HEK293 (cell line): ENCODE results near the gene FGF12.

Experiments used
- CTCF ChIA-PET: fragments of 350-600 bp; formaldehyde crosslinking; extraction: SDS; loops from one replicate; lab custom pipeline; 2021; ENCODE audit warnings: antibody characterized with exemption; lab: Yijun Ruan, JAX
- POLR2A ChIA-PET: fragments of 300-600 bp; formaldehyde crosslinking; extraction: SDS; loops from one replicate; lab custom pipeline; 2020; ENCODE audit warnings: antibody characterized with exemption, inconsistent platforms; lab: Yijun Ruan, JAX
- H3K27ac ChIP-seq: fragments of 200-500 bp; sonication (Bioruptor generic); 2 replicates; pipeline ENCODE4 v1.5.1; 2014; ENCODE audit warnings: low read depth, low read length, control low read depth, inconsistent platforms; ENCODE audit errors: extremely low read depth
- H3K36me3 ChIP-seq, 2 experiments: fragments of 200-500 bp in 1 of 2; sonication (Bioruptor generic) in 1 of 2; 1 replicate in 1 of 2; 2 replicates in 1 of 2; pipeline ENCODE4 v1.5.1; 2014 to 2017; ENCODE audit warnings: inconsistent platforms in 2 of 2, low read length in 2 of 2; ENCODE audit not compliant: control insufficient read depth in 2 of 2, insufficient read depth in 1 of 2
- H3K4me1 ChIP-seq: fragments of 200-500 bp; sonication (Bioruptor generic); 2 replicates; pipeline ENCODE4 v1.5.1; 2014; ENCODE audit warnings: mild to moderate bottlenecking, low read length, inconsistent platforms; ENCODE audit not compliant: control insufficient read depth, insufficient read depth
- H3K4me3 ChIP-seq: 2 replicates; pipeline ENCODE4 v1.5.1; 2011; ENCODE audit warnings: low read depth, mild to moderate bottlenecking, control low read depth, low read length, moderate library complexity
- H3K9me3 ChIP-seq: fragments of 200-500 bp; sonication (Bioruptor generic); 2 replicates; pipeline ENCODE4 v1.5.1; 2014; ENCODE audit warnings: low read depth, low read length, inconsistent platforms; ENCODE audit not compliant: control insufficient read depth, insufficient read depth
- BCL6B ChIP-seq: fragments of 450-650 bp; formaldehyde crosslinking; IDR thresholded peaks from 2 replicates; pipeline ENCODE4 v1.5.1; 2017; ENCODE audit warnings: missing biosample characterization, missing genetic modification characterization
- ELK4 ChIP-seq: IDR thresholded peaks from 2 replicates; pipeline ENCODE4 v1.6.1; 2011; ENCODE audit warnings: mild to moderate bottlenecking, low read depth, low read length, borderline replicate concordance
- KLF1 ChIP-seq: fragments of 450-650 bp; formaldehyde crosslinking; IDR thresholded peaks from 2 replicates; pipeline ENCODE4 v1.5.1; 2016; ENCODE audit warnings: missing biosample characterization, missing genetic modification characterization
- ZBTB21 ChIP-seq: fragments of 450-650 bp; formaldehyde crosslinking; IDR thresholded peaks from 2 replicates; pipeline ENCODE4 v1.5.1; 2017; ENCODE audit warnings: missing biosample characterization, missing genetic modification characterization
- ZNF114 ChIP-seq: fragments of 450-650 bp; formaldehyde crosslinking; IDR thresholded peaks from 2 replicates; pipeline ENCODE4 v1.5.0; 2017; ENCODE audit warnings: missing biosample characterization, missing genetic modification characterization
- ZNF18 ChIP-seq: fragments of 450-650 bp; formaldehyde crosslinking; IDR thresholded peaks from 2 replicates; pipeline ENCODE4 v1.5.1; 2016; ENCODE audit warnings: missing biosample characterization, missing genetic modification characterization
- ZNF2 ChIP-seq: fragments of 450-650 bp; formaldehyde crosslinking; IDR thresholded peaks from 2 replicates; pipeline ENCODE4 v1.5.1; 2016; ENCODE audit warnings: missing biosample characterization, missing genetic modification characterization
- ZNF211 ChIP-seq: fragments of 450-650 bp; formaldehyde crosslinking; IDR thresholded peaks from 2 replicates; pipeline ENCODE4 v1.5.1; 2016; ENCODE audit warnings: low read depth, missing biosample characterization, missing genetic modification characterization
- ZNF24 ChIP-seq: fragments of 450-650 bp; formaldehyde crosslinking; IDR thresholded peaks from 2 replicates; pipeline ENCODE4 v1.5.1; 2016; ENCODE audit warnings: missing biosample characterization, missing genetic modification characterization
- ZNF248 ChIP-seq: fragments of 450-650 bp; formaldehyde crosslinking; IDR thresholded peaks from 2 replicates; pipeline ENCODE4 v1.5.1; 2017; ENCODE audit warnings: missing biosample characterization, missing genetic modification characterization
- ZNF280C ChIP-seq: fragments of 450-650 bp; formaldehyde crosslinking; IDR thresholded peaks from 2 replicates; pipeline ENCODE4 v1.5.1; 2016; ENCODE audit warnings: missing biosample characterization, missing genetic modification characterization
- ZNF302 ChIP-seq: fragments of 450-650 bp; formaldehyde crosslinking; IDR thresholded peaks from 2 replicates; pipeline ENCODE4 v1.5.1; 2016; ENCODE audit warnings: missing biosample characterization, missing genetic modification characterization, low read depth
- ZNF350 ChIP-seq: fragments of 450-650 bp; formaldehyde crosslinking; IDR thresholded peaks from 2 replicates; pipeline ENCODE4 v1.5.0; 2017; ENCODE audit warnings: missing biosample characterization, mild to moderate bottlenecking, missing genetic modification characterization
- ZNF366 ChIP-seq: fragments of 450-650 bp; formaldehyde crosslinking; conservative IDR thresholded peaks from 2 replicates; pipeline ENCODE4 v1.5.1; 2016; ENCODE audit warnings: missing biosample characterization, missing genetic modification characterization
- ZNF416 ChIP-seq: fragments of 450-650 bp; formaldehyde crosslinking; IDR thresholded peaks from 2 replicates; pipeline ENCODE4 v1.5.1; 2016; ENCODE audit warnings: missing biosample characterization, missing genetic modification characterization
- ZNF555 ChIP-seq: fragments of 450-650 bp; formaldehyde crosslinking; conservative IDR thresholded peaks from 2 replicates; pipeline ENCODE4 v1.5.1; 2017; ENCODE audit warnings: missing biosample characterization, mild to moderate bottlenecking, missing genetic modification characterization, inconsistent platforms
- ZNF600 ChIP-seq: fragments of 450-650 bp; formaldehyde crosslinking; IDR thresholded peaks from 2 replicates; pipeline ENCODE4 v1.5.1; 2016; ENCODE audit warnings: missing biosample characterization, missing genetic modification characterization
- ZNF610 ChIP-seq: fragments of 450-650 bp; formaldehyde crosslinking; IDR thresholded peaks from 2 replicates; pipeline ENCODE4 v1.5.1; 2016; ENCODE audit warnings: missing biosample characterization, missing genetic modification characterization, borderline replicate concordance
- ZNF658 ChIP-seq: fragments of 450-650 bp; formaldehyde crosslinking; IDR thresholded peaks from 2 replicates; pipeline ENCODE4; 2016; ENCODE audit warnings: missing biosample characterization, missing genetic modification characterization
- ZNF768 ChIP-seq: fragments of 450-650 bp; formaldehyde crosslinking; IDR thresholded peaks from 2 replicates; pipeline ENCODE4 v1.5.1; 2018; ENCODE audit warnings: missing biosample characterization, mild to moderate bottlenecking, missing genetic modification characterization
- ZNF830 ChIP-seq: fragments of 450-650 bp; IDR thresholded peaks from 2 replicates; pipeline ENCODE4 v1.5.0; 2018; ENCODE audit warnings: missing biosample characterization, missing genetic modification characterization, low read depth, mild to moderate bottlenecking, moderate library complexity
- ZSCAN16 ChIP-seq: fragments of 450-650 bp; formaldehyde crosslinking; IDR thresholded peaks from 2 replicates; pipeline ENCODE4 v1.5.1; 2016; ENCODE audit warnings: missing biosample characterization, missing genetic modification characterization
- TF ChIP-seq, protein P1 (sequence below): fragments of 450-650 bp; formaldehyde crosslinking; IDR thresholded peaks from 2 replicates; pipeline ENCODE4 v1.5.1; 2016; ENCODE audit warnings: missing biosample characterization, missing genetic modification characterization
- TF ChIP-seq, protein P2 (sequence below): fragments of 450-650 bp; formaldehyde crosslinking; IDR thresholded peaks from 2 replicates; pipeline ENCODE4 v1.5.1; 2016; ENCODE audit warnings: missing biosample characterization, missing genetic modification characterization

FGF12 gene

GRCh38 chr3:192121923-192122322 lies 605.4 kb downstream of the FGF12 start:
- ChIA-PET POLR2A (no interaction called here), CTCF (no interaction called here)
- no peak overlapping the region for H3K4me3 ChIP-seq
- no peak for TF ChIP-seq ZNF18 (tag by site-specific recombination)
- TF ChIP-seq BCL6B (tag by site-specific recombination): no peak
- TF ChIP-seq ZNF600 (tag by site-specific recombination): no peak
- TF ChIP-seq ZNF24 (tag by site-specific recombination): no peak
- TF ChIP-seq ZNF211 (tag by site-specific recombination): no peak
- TF ChIP-seq ZBTB21 (tag by site-specific recombination): no peak
- TF ChIP-seq ZNF658 (tag by site-specific recombination): no peak
- TF ChIP-seq ZNF248 (tag by site-specific recombination): no peak
- TF ChIP-seq ZNF768 (tag by site-specific recombination): no peak
- TF ChIP-seq ZNF350: no peak
- no peak for TF ChIP-seq ZNF830 (tag by site-specific recombination)
- TF ChIP-seq ELK4: no peak
- TF ChIP-seq ZNF280C (tag by site-specific recombination): no peak
- TF ChIP-seq ZNF416 (tag by site-specific recombination): no peak
- TF ChIP-seq ZNF114: no peak
- TF ChIP-seq ZNF555: no peak
- H3K4me1 ChIP-seq: no peaks in the 10 kb centered on the region
- H3K27ac ChIP-seq: no peak overlapping the region
- no peaks in the 10 kb centered on the region for H3K9me3 ChIP-seq
- H3K36me3 ChIP-seq: no peaks in the 10 kb centered on the region

DNA sequence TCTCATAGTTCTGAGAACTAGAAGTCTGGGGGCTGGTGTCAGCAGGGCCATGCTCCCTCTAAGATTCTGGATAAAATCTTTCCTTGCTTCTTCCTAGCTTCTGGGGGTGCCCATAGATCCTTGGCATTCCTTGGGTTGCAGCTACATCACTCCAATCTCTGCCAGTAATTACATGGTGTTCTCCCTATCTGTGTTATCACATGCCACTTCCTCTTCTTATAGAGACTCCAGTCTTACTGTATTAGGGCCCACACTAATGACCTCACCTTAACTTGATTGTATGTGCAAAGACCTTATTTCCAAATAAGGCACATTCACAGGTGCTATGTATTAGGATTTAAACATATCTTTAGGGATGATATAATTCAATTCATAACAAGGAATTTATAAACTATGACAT lies 618.5 kb downstream of the FGF12 start:
- Histone ChIP-seq H3K9me3 (no peaks in the 10 kb centered on the region), H3K4me3 (no peak overlapping the region), H3K4me1 (no peaks in the 10 kb centered on the region), H3K27ac (no peak overlapping the region), H3K36me3 (no peaks in the 10 kb centered on the region)
- POLR2A ChIA-PET: no interaction called here
- CTCF ChIA-PET: no interaction called here
- TF ChIP-seq KLF1 (tag by site-specific recombination): no peak
- TF ChIP-seq ZSCAN16 (tag by site-specific recombination): no peak
- TF ChIP-seq ZNF366 (tag by site-specific recombination): no peak
- TF ChIP-seq, protein P1, sequence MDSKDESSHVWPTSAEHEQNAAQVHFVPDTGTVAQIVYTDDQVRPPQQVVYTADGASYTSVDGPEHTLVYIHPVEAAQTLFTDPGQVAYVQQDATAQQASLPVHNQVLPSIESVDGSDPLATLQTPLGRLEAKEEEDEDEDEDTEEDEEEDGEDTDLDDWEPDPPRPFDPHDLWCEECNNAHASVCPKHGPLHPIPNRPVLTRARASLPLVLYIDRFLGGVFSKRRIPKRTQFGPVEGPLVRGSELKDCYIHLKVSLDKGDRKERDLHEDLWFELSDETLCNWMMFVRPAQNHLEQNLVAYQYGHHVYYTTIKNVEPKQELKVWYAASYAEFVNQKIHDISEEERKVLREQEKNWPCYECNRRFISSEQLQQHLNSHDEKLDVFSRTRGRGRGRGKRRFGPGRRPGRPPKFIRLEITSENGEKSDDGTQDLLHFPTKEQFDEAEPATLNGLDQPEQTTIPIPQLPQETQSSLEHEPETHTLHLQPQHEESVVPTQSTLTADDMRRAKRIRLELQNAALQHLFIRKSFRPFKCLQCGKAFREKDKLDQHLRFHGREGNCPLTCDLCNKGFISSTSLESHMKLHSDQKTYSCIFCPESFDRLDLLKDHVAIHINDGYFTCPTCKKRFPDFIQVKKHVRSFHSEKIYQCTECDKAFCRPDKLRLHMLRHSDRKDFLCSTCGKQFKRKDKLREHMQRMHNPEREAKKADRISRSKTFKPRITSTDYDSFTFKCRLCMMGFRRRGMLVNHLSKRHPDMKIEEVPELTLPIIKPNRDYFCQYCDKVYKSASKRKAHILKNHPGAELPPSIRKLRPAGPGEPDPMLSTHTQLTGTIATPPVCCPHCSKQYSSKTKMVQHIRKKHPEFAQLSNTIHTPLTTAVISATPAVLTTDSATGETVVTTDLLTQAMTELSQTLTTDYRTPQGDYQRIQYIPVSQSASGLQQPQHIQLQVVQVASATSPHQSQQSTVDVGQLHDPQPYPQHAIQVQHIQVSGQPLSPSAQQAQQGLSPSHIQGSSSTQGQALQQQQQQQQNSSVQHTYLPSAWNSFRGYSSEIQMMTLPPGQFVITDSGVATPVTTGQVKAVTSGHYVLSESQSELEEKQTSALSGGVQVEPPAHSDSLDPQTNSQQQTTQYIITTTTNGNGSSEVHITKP: no peak
- TF ChIP-seq ZNF302: no peak
- TF ChIP-seq ZNF2 (tag by site-specific recombination): no peak
- TF ChIP-seq, protein P2, sequence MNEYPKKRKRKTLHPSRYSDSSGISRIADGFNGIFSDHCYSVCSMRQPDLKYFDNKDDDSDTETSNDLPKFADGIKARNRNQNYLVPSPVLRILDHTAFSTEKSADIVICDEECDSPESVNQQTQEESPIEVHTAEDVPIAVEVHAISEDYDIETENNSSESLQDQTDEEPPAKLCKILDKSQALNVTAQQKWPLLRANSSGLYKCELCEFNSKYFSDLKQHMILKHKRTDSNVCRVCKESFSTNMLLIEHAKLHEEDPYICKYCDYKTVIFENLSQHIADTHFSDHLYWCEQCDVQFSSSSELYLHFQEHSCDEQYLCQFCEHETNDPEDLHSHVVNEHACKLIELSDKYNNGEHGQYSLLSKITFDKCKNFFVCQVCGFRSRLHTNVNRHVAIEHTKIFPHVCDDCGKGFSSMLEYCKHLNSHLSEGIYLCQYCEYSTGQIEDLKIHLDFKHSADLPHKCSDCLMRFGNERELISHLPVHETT (tag by site-specific recombination): no peak
- TF ChIP-seq ZNF610: no peak
